Thyroid gland (tissue), 4 donors: ENCODE data around the gene AKAP5.

ENCODE experiments used
- POLR2A ChIP-seq, 2 donors: fragments of 450-650 bp; IDR thresholded peaks; one replicate each; pipeline ENCODE4 v1.6.1; 2017; ENCODE audit warnings: antibody characterized with exemption in 2 of 2, mild to moderate bottlenecking in 2 of 2, moderate library complexity in 1 of 2
- TF ChIP-seq, protein P1 (sequence below), 6 experiments: fragments of 200-600 bp in 3 of 6; fragments of 450-650 bp in 3 of 6; sonication (generic) in 3 of 6; IDR thresholded peaks; one replicate each; pipeline ENCODE4 v1.5.1; 2016 to 2019; ENCODE audit warnings: antibody characterized with exemption in 6 of 6, mild to moderate bottlenecking in 2 of 6, inconsistent platforms in 1 of 6, moderate library complexity in 1 of 6

DNA sequence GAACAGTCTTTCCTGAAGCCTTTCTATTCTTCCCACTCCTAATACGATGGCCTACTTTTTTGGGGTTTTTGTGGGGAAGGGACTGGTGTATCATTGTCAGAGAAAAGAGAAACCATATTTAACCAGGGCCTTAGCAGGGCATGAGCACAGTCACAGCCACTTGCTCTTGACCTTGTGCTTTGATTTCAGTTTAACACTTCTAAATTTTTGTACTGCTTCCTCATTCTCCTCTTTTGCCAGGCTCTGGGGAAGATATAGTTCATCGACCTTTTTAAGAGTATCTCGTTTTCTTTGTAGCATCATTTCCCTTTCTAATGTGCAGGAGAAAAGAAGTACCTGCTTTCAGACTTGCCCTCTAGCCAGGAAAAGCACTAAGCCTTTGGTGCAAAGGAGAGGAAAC is 41.4 kb downstream of the AKAP5 start:
- TF ChIP-seq, protein P1, sequence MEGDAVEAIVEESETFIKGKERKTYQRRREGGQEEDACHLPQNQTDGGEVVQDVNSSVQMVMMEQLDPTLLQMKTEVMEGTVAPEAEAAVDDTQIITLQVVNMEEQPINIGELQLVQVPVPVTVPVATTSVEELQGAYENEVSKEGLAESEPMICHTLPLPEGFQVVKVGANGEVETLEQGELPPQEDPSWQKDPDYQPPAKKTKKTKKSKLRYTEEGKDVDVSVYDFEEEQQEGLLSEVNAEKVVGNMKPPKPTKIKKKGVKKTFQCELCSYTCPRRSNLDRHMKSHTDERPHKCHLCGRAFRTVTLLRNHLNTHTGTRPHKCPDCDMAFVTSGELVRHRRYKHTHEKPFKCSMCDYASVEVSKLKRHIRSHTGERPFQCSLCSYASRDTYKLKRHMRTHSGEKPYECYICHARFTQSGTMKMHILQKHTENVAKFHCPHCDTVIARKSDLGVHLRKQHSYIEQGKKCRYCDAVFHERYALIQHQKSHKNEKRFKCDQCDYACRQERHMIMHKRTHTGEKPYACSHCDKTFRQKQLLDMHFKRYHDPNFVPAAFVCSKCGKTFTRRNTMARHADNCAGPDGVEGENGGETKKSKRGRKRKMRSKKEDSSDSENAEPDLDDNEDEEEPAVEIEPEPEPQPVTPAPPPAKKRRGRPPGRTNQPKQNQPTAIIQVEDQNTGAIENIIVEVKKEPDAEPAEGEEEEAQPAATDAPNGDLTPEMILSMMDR (IDR thresholded peaks at IDR 0.05): no peak
- TF ChIP-seq POLR2A (IDR thresholded peaks at IDR 0.05): no peak
